ENCODE results near the gene TEX11.

- TF ChIP-seq CTCF (IDR thresholded peaks at IDR 0.05) (no peak), POLR2A (IDR thresholded peaks at IDR 0.05) (no peak)
Observed at GRCh38 chrX:70672326-70672725, 236.2 kb downstream of the TEX11 start.

Measured in heart left ventricle (tissue), 13 donors.